SIG-M5 (cell line): ENCODE results near the gene UBAP1L.

ENCODE experiments used
- DNase-seq: peaks from one replicate; lab custom pipeline; 2025; lab: John Stamatoyannopoulos, UW

Gene UBAP1L

GRCh38 chr15:65042776-65043327 lies 72.1 kb downstream of the UBAP1L start:
- DNase-seq = no peak
